ENCODE data around the gene DTX3L.

The DTX3L gene

GRCh38 chr3:122536632-122537001, 27.5 kb upstream of the DTX3L start:
- DNase-seq (ENCODE audit: insufficient read length) (no peak), FAIRE-seq (no peak)
- TF ChIP-seq POLR2AphosphoS5 (IDR thresholded peaks at IDR 0.05; ENCODE audit: low read depth, low read length) = no peak
- no peak for TF ChIP-seq TAF1 (IDR thresholded peaks at IDR 0.05; ENCODE audit: borderline replicate concordance, low read depth, low read length)
- no peak for TF ChIP-seq POLR2A (IDR thresholded peaks at IDR 0.05; ENCODE audit: low read depth, low read length)

GRCh38 chr3:122538956-122539490, 25.1 kb upstream of the DTX3L start:
- DNase-seq (ENCODE audit: insufficient read length) = no peak
- TF ChIP-seq POLR2AphosphoS5 (IDR thresholded peaks at IDR 0.05; ENCODE audit: low read depth, low read length) = no peak
- no peak for TF ChIP-seq TAF1 (IDR thresholded peaks at IDR 0.05; ENCODE audit: borderline replicate concordance, low read depth, low read length)
- TF ChIP-seq POLR2A (IDR thresholded peaks at IDR 0.05; ENCODE audit: low read depth, low read length) = no peak
- no peak for FAIRE-seq

DNA sequence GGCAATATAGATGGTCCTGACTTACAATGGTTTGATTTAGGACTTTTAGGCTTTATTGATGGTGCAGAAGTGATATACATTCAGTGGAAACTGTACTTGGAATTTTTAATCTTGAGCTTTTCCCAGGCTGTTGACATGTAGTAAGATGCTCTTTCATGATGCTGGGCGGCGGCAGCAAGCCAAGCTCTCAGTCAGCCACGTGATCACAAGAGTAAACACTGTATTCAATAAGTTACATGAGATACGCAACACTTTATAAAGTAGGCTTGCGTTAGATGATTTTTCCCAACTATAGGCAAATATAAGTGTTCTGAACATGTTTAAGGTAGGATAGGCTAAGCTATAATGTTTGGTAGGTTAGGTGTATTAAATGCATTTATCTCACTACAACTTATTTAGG, 18.0 kb upstream of the DTX3L start:
- FAIRE-seq (no peak), DNase-seq (ENCODE audit: insufficient read length) (no peak)
- no peak for TF ChIP-seq TAF1 (IDR thresholded peaks at IDR 0.05; ENCODE audit: borderline replicate concordance, low read depth, low read length)
- no peak for TF ChIP-seq POLR2AphosphoS5 (IDR thresholded peaks at IDR 0.05; ENCODE audit: low read depth, low read length)

- no peak for FAIRE-seq
- no peak for TF ChIP-seq TAF1 (IDR thresholded peaks at IDR 0.05; ENCODE audit: borderline replicate concordance, low read depth, low read length)
- TF ChIP-seq POLR2A (IDR thresholded peaks at IDR 0.05; ENCODE audit: low read depth, low read length) = no peak
- TF ChIP-seq POLR2AphosphoS5 (IDR thresholded peaks at IDR 0.05; ENCODE audit: low read depth, low read length) = no peak
- DNase-seq (ENCODE audit: insufficient read length) = no peak
These were observed 16.1 kb upstream of the DTX3L start for GRCh38 chr3:122548076-122548475.

DNA sequence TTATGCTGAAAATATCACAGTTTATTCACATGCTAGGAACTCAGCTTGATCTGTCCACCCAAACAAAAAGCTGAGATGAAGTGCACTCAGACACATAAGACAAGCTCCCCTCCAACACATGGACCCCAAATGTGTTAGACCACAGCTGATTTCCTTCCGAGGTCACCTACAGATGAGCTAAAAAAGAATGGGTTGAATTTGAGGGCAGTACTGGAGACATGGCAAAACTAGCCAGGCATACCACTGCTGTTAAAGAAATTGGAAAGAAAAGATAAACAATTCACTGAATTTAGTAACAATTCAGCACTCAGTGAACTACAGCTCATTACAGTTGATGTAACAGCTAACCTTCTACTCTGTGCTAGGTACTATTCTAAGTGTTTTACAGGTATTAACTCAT, 15.5 kb upstream of the DTX3L start:
- DNase-seq (ENCODE audit: insufficient read length) (no peak), FAIRE-seq (no peak)
- no peak for TF ChIP-seq POLR2A (IDR thresholded peaks at IDR 0.05; ENCODE audit: low read depth, low read length)
- TF ChIP-seq POLR2AphosphoS5 (IDR thresholded peaks at IDR 0.05; ENCODE audit: low read depth, low read length) = no peak
- TF ChIP-seq TAF1 (IDR thresholded peaks at IDR 0.05; ENCODE audit: borderline replicate concordance, low read depth, low read length) = no peak

DNA sequence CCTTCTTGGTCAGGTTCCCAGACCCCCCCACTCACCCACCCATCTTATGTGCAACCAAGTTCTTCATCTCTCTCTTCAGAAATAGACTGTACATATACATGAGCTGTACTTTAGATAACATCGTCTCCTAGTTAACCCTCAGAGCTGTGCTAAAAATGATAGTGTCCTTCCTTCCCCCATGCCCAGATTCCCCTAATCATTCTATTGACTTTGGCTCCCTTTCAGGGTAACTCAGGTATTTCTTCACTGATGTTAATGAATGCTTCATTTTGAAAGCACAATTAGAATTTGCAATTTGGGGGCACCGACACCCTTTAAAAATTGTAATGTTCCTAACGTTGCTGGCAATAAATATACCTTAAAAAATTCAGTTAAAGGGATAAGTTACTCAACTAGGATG, 11.0 kb upstream of the DTX3L start:
- TF ChIP-seq POLR2AphosphoS5 (IDR thresholded peaks at IDR 0.05; ENCODE audit: low read depth, low read length) (no peak), TAF1 (IDR thresholded peaks at IDR 0.05; ENCODE audit: borderline replicate concordance, low read depth, low read length) (no peak), POLR2A (IDR thresholded peaks at IDR 0.05; ENCODE audit: low read depth, low read length) (no peak)
- no peak for FAIRE-seq
- no peak for DNase-seq (ENCODE audit: insufficient read length)

DNA sequence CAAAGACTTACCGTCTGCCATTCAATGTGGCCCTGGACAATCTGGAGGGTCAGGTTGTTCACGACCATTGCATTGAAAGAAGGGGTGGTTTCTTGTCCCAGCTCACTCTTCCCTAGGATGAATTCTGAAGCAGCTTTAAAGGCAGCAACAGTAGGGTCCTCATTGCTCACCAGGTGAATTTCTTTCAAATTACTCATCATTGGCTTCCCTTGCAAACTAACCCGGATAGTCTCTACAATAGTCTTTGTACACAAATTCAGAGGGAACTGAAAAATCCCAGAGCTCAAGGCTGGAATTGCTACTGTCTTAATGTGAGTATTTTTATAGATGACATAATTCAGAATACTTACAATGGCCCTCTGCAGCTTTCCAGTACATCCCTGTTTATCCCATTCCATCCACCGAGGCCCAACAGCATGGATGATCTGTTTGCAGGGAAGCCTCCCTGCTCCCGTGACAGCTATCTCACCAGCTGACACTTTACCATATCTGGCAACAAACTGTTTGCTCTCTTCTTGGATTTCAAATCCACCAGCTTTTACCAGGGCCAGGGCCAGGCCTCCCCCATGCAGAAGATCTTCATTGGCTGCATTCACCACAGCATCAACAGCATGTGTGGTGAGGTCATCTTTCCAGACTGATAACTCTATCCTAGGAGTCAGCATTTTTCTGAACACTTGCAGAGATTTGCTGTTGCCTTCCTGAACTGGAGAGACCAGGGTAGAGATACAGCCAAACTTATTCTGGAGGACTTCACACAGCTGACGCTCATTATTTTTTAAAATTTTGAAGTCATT, 8.7 kb upstream of the DTX3L start:
- FAIRE-seq = no peak
- no peak for DNase-seq (ENCODE audit: insufficient read length)
- TF ChIP-seq TAF1 (IDR thresholded peaks at IDR 0.05; ENCODE audit: borderline replicate concordance, low read depth, low read length) (no peak), POLR2AphosphoS5 (IDR thresholded peaks at IDR 0.05; ENCODE audit: low read depth, low read length) (no peak), POLR2A (IDR thresholded peaks at IDR 0.05; ENCODE audit: low read depth, low read length) (no peak)

DNA sequence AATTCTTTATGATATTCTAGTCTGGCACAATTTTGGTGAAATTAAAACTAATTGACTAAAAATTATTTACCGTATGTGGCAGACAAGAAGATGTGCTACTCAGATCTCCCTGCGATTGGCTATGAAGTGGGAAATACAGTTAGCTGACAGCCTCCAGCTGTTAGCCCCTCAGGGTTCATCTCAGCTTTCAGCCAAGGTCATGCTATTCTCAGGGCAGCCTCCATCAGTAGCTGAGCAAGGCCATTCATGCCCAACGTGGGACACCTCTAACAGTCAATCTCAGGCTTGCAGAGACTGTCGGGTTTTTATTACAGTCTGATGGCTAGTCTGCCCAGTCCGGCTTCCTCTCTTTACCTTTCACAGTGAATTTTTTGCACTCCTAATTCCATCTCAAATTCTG, 6.8 kb upstream of the DTX3L start:
- DNase-seq (ENCODE audit: insufficient read length) (no peak), FAIRE-seq (no peak)
- TF ChIP-seq POLR2AphosphoS5 (IDR thresholded peaks at IDR 0.05; ENCODE audit: low read depth, low read length) (no peak), POLR2A (IDR thresholded peaks at IDR 0.05; ENCODE audit: low read depth, low read length) (no peak), TAF1 (IDR thresholded peaks at IDR 0.05; ENCODE audit: borderline replicate concordance, low read depth, low read length) (no peak)

GRCh38 chr3:122558605-122559004, 5.5 kb upstream of the DTX3L start:
- FAIRE-seq = no peak
- DNase-seq (ENCODE audit: insufficient read length) = no peak
- TF ChIP-seq POLR2A (IDR thresholded peaks at IDR 0.05; ENCODE audit: low read depth, low read length) (no peak), TAF1 (IDR thresholded peaks at IDR 0.05; ENCODE audit: borderline replicate concordance, low read depth, low read length) (no peak), POLR2AphosphoS5 (IDR thresholded peaks at IDR 0.05; ENCODE audit: low read depth, low read length) (no peak)

GRCh38 chr3:122559906-122560305, 4.2 kb upstream of the DTX3L start:
- FAIRE-seq (no peak), DNase-seq (ENCODE audit: insufficient read length) (no peak)
- no peak for TF ChIP-seq POLR2A (IDR thresholded peaks at IDR 0.05; ENCODE audit: low read depth, low read length)
- TF ChIP-seq TAF1 (IDR thresholded peaks at IDR 0.05; ENCODE audit: borderline replicate concordance, low read depth, low read length) = no peak
- no peak for TF ChIP-seq POLR2AphosphoS5 (IDR thresholded peaks at IDR 0.05; ENCODE audit: low read depth, low read length)

DNA sequence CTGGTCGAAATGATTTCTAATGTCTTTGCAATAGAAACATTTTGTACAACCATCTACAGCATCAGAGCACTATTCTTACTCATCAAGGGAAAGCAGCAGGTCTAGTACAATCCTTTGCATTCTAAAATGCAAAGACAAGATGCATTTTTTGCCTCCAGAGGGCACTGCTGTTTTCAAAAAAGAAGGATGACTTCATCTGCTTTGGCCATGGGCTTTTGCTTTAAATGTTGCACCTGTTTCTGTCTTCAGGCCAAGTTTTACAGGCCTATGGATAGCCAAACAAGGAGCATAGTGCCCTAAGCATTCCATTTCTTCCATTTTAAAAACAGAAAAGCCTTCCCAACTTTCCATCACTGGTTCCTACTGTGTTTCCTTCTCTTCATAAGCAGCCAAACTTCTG, 3.5 kb upstream of the DTX3L start:
- FAIRE-seq (peak; percentile 88), DNase-seq (ENCODE audit: insufficient read length) (peak; percentile 28)
- no peak for TF ChIP-seq TAF1 (IDR thresholded peaks at IDR 0.05; ENCODE audit: borderline replicate concordance, low read depth, low read length)
- no peak for TF ChIP-seq POLR2AphosphoS5 (IDR thresholded peaks at IDR 0.05; ENCODE audit: low read depth, low read length)
- no peak for TF ChIP-seq POLR2A (IDR thresholded peaks at IDR 0.05; ENCODE audit: low read depth, low read length)
